WI38 (cell line): ENCODE measurements around the gene R3HCC1L.
"Not testable (repeated sequence)": the region's sequence is repeated elsewhere in the genome, so short reads cannot be mapped to it uniquely, and the experiment has no call there.

Experiments
- H3K4me3 ChIP-seq: 2 replicates; pipeline ENCODE4 v1.5.1; 2011; ENCODE audit warnings: low read depth, mild to moderate bottlenecking, control low read depth, low read length
- CTCF ChIP-seq: IDR thresholded peaks from 2 replicates; pipeline ENCODE4 v1.5.1; 2012; ENCODE audit warnings: low read depth, mild to moderate bottlenecking, control low read depth, low read length

Gene R3HCC1L

GRCh38 chr10:98217801-98218200, 83.3 kb downstream of the R3HCC1L start:
- TF ChIP-seq CTCF, result no peak
- no peak overlapping the region for H3K4me3 ChIP-seq

GRCh38 chr10:98223874-98224273, 89.4 kb downstream of the R3HCC1L start:
- TF ChIP-seq CTCF, result no peak
- H3K4me3 ChIP-seq, result no peak overlapping the region

GRCh38 chr10:98224509-98224908, 90.1 kb downstream of the R3HCC1L start:
- no peak overlapping the region for H3K4me3 ChIP-seq
- TF ChIP-seq CTCF, result no peak

GRCh38 chr10:98224996-98225395, 90.5 kb downstream of the R3HCC1L start:
- TF ChIP-seq CTCF, result no peak
- no peak overlapping the region for H3K4me3 ChIP-seq

- no peak overlapping the region for H3K4me3 ChIP-seq
- no peak for TF ChIP-seq CTCF
Measured at GRCh38 chr10:98226508-98227144, 92.2 kb downstream of the R3HCC1L start.

GRCh38 chr10:98227713-98228112, 93.3 kb downstream of the R3HCC1L start:
- not testable (repeated sequence) for H3K4me3 ChIP-seq

GRCh38 chr10:98228266-98228665, 93.8 kb downstream of the R3HCC1L start:
- not testable (repeated sequence) for H3K4me3 ChIP-seq

- no peak for TF ChIP-seq CTCF
- H3K4me3 ChIP-seq, result no peak overlapping the region
Measured at GRCh38 chr10:98231417-98231816, 97.0 kb downstream of the R3HCC1L start.

GRCh38 chr10:98235846-98236245, 101.4 kb downstream of the R3HCC1L start:
- H3K4me3 ChIP-seq, result no peak overlapping the region
- no peak for TF ChIP-seq CTCF
